ENCODE measurements around the gene SLC17A5.

Gene SLC17A5

GRCh38 chr6:73632346-73632745 lies 21.4 kb downstream of the SLC17A5 start:
- Histone ChIP-seq H2AFZ (ENCODE audit: low read length) (no peak overlapping the region), H3K27me3 (ENCODE audit: control insufficient read depth in 3 of 3, insufficient read depth in 3 of 3, low read depth in 1 of 3, low read length in 3 of 3) (no peaks in the 10 kb centered on the region), H2BK5ac (ENCODE audit: low read length) (no peak overlapping the region), H3K9me3 (replicated peaks in 1 of 2; ENCODE audit: control insufficient read depth in 2 of 2, insufficient read depth in 1 of 2, low read depth in 1 of 2, low read length in 2 of 2) (no peaks in the 10 kb centered on the region), H2AK5ac (ENCODE audit: low read depth, low read length) (no peak overlapping the region), H3K4me2 (ENCODE audit: insufficient read depth, low read length, poor library complexity, severe bottlenecking) (no peak overlapping the region), H3K14ac (ENCODE audit: low read length) (no peak overlapping the region), H3K4me3 (ENCODE audit: low read length in 2 of 2) (no peak overlapping the region), H2BK15ac (ENCODE audit: low read length) (no peak overlapping the region), H3K79me1 (ENCODE audit: low read depth, low read length) (no peaks in the 10 kb centered on the region), H2BK120ac (ENCODE audit: low read depth, low read length) (no peak overlapping the region), H3K27ac (replicated peaks; ENCODE audit: low read length) (no peak overlapping the region), H3K18ac (ENCODE audit: low read length) (no peak overlapping the region), H3K36me3 (replicated peaks in 1 of 2; ENCODE audit: control insufficient read depth in 2 of 2, insufficient read depth in 2 of 2, low read length in 2 of 2) (peaks cover 2 to 9% of the 10 kb centered on the region in 2 donors), H3K23ac (ENCODE audit: low read depth, low read length, poor library complexity) (no peak overlapping the region), H3K4me1 (ENCODE audit: control insufficient read depth in 2 of 2, insufficient read depth in 1 of 2, low read depth in 1 of 2, low read length in 2 of 2) (no peaks in the 10 kb centered on the region), H2BK12ac (ENCODE audit: low read length) (no peak overlapping the region), H4K8ac (ENCODE audit: low read depth, low read length) (no peak overlapping the region), H3K9ac (ENCODE audit: low read depth, low read length, poor library complexity) (no peak overlapping the region), H3K4ac (ENCODE audit: low read length) (no peak overlapping the region), H4K91ac (ENCODE audit: low read depth, low read length, poor library complexity) (no peak overlapping the region)
- DNase-seq (ENCODE audit: low spot score): no peak
- no CpG with 5 or more reads among the region's 7 CpGs for WGBS, 2 donors (ENCODE audit: extremely low coverage in 2 of 2, insufficient read length in 2 of 2, insufficient replicate concordance in 1 of 2)

- no peak overlapping the region for H2AFZ ChIP-seq (ENCODE audit: low read length)
- no peak overlapping the region for H4K8ac ChIP-seq (ENCODE audit: low read depth, low read length)
- no peak overlapping the region for H2AK5ac ChIP-seq (ENCODE audit: low read depth, low read length)
- H3K4me2 ChIP-seq (ENCODE audit: insufficient read depth, low read length, poor library complexity, severe bottlenecking): no peak overlapping the region
- no peak overlapping the region for H2BK15ac ChIP-seq (ENCODE audit: low read length)
- H3K4me1 ChIP-seq (ENCODE audit: control insufficient read depth in 2 of 2, insufficient read depth in 1 of 2, low read depth in 1 of 2, low read length in 2 of 2): no peaks in the 10 kb centered on the region
- no peak overlapping the region for H3K4ac ChIP-seq (ENCODE audit: low read length)
- H3K18ac ChIP-seq (ENCODE audit: low read length): no peak overlapping the region
- H2BK5ac ChIP-seq (ENCODE audit: low read length): no peak overlapping the region
- no peaks in the 10 kb centered on the region for H3K27me3 ChIP-seq (ENCODE audit: control insufficient read depth in 3 of 3, insufficient read depth in 3 of 3, low read depth in 1 of 3, low read length in 3 of 3)
- WGBS, 2 donors (ENCODE audit: extremely low coverage in 2 of 2, insufficient read length in 2 of 2, insufficient replicate concordance in 1 of 2): no CpG with 5 or more reads among the region's 5 CpGs
- H2BK120ac ChIP-seq (ENCODE audit: low read depth, low read length): no peak overlapping the region
- H3K23ac ChIP-seq (ENCODE audit: low read depth, low read length, poor library complexity): no peak overlapping the region
- no peak for DNase-seq (ENCODE audit: low spot score)
- no peak overlapping the region for H4K91ac ChIP-seq (ENCODE audit: low read depth, low read length, poor library complexity)
- H3K36me3 ChIP-seq (replicated peaks in 1 of 2; ENCODE audit: control insufficient read depth in 2 of 2, insufficient read depth in 2 of 2, low read length in 2 of 2): peaks cover 2 to 9% of the 10 kb centered on the region in 2 donors
- H3K4me3 ChIP-seq (ENCODE audit: low read length in 2 of 2): no peak overlapping the region
- H3K9me3 ChIP-seq (replicated peaks in 1 of 2; ENCODE audit: control insufficient read depth in 2 of 2, insufficient read depth in 1 of 2, low read depth in 1 of 2, low read length in 2 of 2): no peaks in the 10 kb centered on the region
- H2BK12ac ChIP-seq (ENCODE audit: low read length): no peak overlapping the region
- H3K27ac ChIP-seq (replicated peaks; ENCODE audit: low read length): no peak overlapping the region
- no peak overlapping the region for H3K9ac ChIP-seq (ENCODE audit: low read depth, low read length, poor library complexity)
- H3K14ac ChIP-seq (ENCODE audit: low read length): no peak overlapping the region
- H3K79me1 ChIP-seq (ENCODE audit: low read depth, low read length): no peaks in the 10 kb centered on the region
Observed at GRCh38 chr6:73631849-73632248, 21.9 kb downstream of the SLC17A5 start.

GRCh38 chr6:73630401-73630800 lies 23.4 kb downstream of the SLC17A5 start:
- no peak overlapping the region for H2AFZ ChIP-seq (ENCODE audit: low read length)
- no peak overlapping the region for H2BK12ac ChIP-seq (ENCODE audit: low read length)
- no peak overlapping the region for H2BK15ac ChIP-seq (ENCODE audit: low read length)
- H3K4me2 ChIP-seq (ENCODE audit: insufficient read depth, low read length, poor library complexity, severe bottlenecking): no peak overlapping the region
- H4K8ac ChIP-seq (ENCODE audit: low read depth, low read length): no peak overlapping the region
- peaks cover 2 to 9% of the 10 kb centered on the region in 2 donors for H3K36me3 ChIP-seq (replicated peaks in 1 of 2; ENCODE audit: control insufficient read depth in 2 of 2, insufficient read depth in 2 of 2, low read length in 2 of 2)
- DNase-seq (ENCODE audit: low spot score): no peak
- no peak overlapping the region for H3K4ac ChIP-seq (ENCODE audit: low read length)
- H3K4me1 ChIP-seq (ENCODE audit: control insufficient read depth in 2 of 2, insufficient read depth in 1 of 2, low read depth in 1 of 2, low read length in 2 of 2): no peaks in the 10 kb centered on the region
- H3K9me3 ChIP-seq (replicated peaks in 1 of 2; ENCODE audit: control insufficient read depth in 2 of 2, insufficient read depth in 1 of 2, low read depth in 1 of 2, low read length in 2 of 2): no peaks in the 10 kb centered on the region
- no peak overlapping the region for H3K23ac ChIP-seq (ENCODE audit: low read depth, low read length, poor library complexity)
- WGBS, 2 donors (ENCODE audit: extremely low coverage in 2 of 2, insufficient read length in 2 of 2, insufficient replicate concordance in 1 of 2): no CpG with 5 or more reads among the region's 4 CpGs
- no peak overlapping the region for H3K18ac ChIP-seq (ENCODE audit: low read length)
- H2BK120ac ChIP-seq (ENCODE audit: low read depth, low read length): no peak overlapping the region
- no peak overlapping the region for H3K9ac ChIP-seq (ENCODE audit: low read depth, low read length, poor library complexity)
- no peak overlapping the region for H3K14ac ChIP-seq (ENCODE audit: low read length)
- H3K27ac ChIP-seq (replicated peaks; ENCODE audit: low read length): no peak overlapping the region
- H3K27me3 ChIP-seq (ENCODE audit: control insufficient read depth in 3 of 3, insufficient read depth in 3 of 3, low read depth in 1 of 3, low read length in 3 of 3): no peaks in the 10 kb centered on the region
- H2AK5ac ChIP-seq (ENCODE audit: low read depth, low read length): no peak overlapping the region
- no peak overlapping the region for H4K91ac ChIP-seq (ENCODE audit: low read depth, low read length, poor library complexity)
- H3K4me3 ChIP-seq (ENCODE audit: low read length in 2 of 2): no peak overlapping the region
- no peaks in the 10 kb centered on the region for H3K79me1 ChIP-seq (ENCODE audit: low read depth, low read length)
- H2BK5ac ChIP-seq (ENCODE audit: low read length): no peak overlapping the region

GRCh38 chr6:73624896-73625295 lies 28.9 kb downstream of the SLC17A5 start:
- Histone ChIP-seq H3K79me1 (ENCODE audit: low read depth, low read length) (no peaks in the 10 kb centered on the region), H3K9ac (ENCODE audit: low read depth, low read length, poor library complexity) (no peak overlapping the region), H3K4me2 (ENCODE audit: insufficient read depth, low read length, poor library complexity, severe bottlenecking) (no peak overlapping the region), H2AFZ (ENCODE audit: low read length) (no peak overlapping the region), H3K4me3 (ENCODE audit: low read length in 2 of 2) (no peak overlapping the region), H2BK5ac (ENCODE audit: low read length) (no peak overlapping the region), H2BK12ac (ENCODE audit: low read length) (no peak overlapping the region), H3K9me3 (replicated peaks in 1 of 2; ENCODE audit: control insufficient read depth in 2 of 2, insufficient read depth in 1 of 2, low read depth in 1 of 2, low read length in 2 of 2) (no peaks in the 10 kb centered on the region), H3K27me3 (ENCODE audit: control insufficient read depth in 3 of 3, insufficient read depth in 3 of 3, low read depth in 1 of 3, low read length in 3 of 3) (no peaks in the 10 kb centered on the region), H2BK15ac (ENCODE audit: low read length) (no peak overlapping the region), H4K91ac (ENCODE audit: low read depth, low read length, poor library complexity) (no peak overlapping the region), H3K14ac (ENCODE audit: low read length) (no peak overlapping the region), H2AK5ac (ENCODE audit: low read depth, low read length) (no peak overlapping the region), H3K4me1 (ENCODE audit: control insufficient read depth in 2 of 2, insufficient read depth in 1 of 2, low read depth in 1 of 2, low read length in 2 of 2) (no peaks in the 10 kb centered on the region), H3K4ac (ENCODE audit: low read length) (no peak overlapping the region), H3K36me3 (replicated peaks in 1 of 2; ENCODE audit: control insufficient read depth in 2 of 2, insufficient read depth in 2 of 2, low read length in 2 of 2) (no peaks in the 10 kb centered on the region), H4K8ac (ENCODE audit: low read depth, low read length) (no peak overlapping the region), H3K23ac (ENCODE audit: low read depth, low read length, poor library complexity) (no peak overlapping the region), H2BK120ac (ENCODE audit: low read depth, low read length) (no peak overlapping the region), H3K18ac (ENCODE audit: low read length) (no peak overlapping the region), H3K27ac (replicated peaks; ENCODE audit: low read length) (no peak overlapping the region)
- DNase-seq (ENCODE audit: low spot score): no peak
- no CpG with 5 or more reads among the region's 4 CpGs for WGBS, 2 donors (ENCODE audit: extremely low coverage in 2 of 2, insufficient read length in 2 of 2, insufficient replicate concordance in 1 of 2)

Measured in neuronal stem cell (in vitro differentiated cells).